HG02678 (cell line): Measurements from ENCODE around the gene TADA3.

Experiments used
- ATAC-seq: cut with Tn5 transposase; IDR thresholded peaks from one replicate; pipeline ENCODE4 v1.9.1; 2021; ENCODE audit warnings: mild to moderate bottlenecking, moderate library complexity; ENCODE audit not compliant: unreplicated experiment

The TADA3 gene

GRCh38 chr3:9765865-9766264, 26.4 kb downstream of the TADA3 start:
- no peak for ATAC-seq

DNA sequence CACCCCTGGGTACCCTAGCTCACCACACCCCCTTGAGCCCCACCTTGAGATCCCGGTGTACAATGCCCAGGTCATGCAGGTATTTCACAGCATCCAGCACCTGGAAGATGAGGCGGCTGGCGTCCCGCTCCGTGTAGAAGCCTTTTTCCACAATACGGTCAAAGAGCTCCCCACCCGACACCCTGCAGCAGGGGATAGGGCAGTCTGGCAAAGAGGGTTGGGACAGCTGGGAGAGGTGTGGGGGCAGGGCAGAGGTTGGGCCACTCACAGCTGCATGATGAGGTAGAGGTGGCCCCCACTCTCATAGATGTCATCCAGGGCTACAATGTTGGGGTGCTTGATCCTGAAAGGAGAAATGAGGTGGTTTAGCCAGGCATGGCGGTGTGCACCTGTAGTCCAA, 29.4 kb downstream of the TADA3 start:
- ATAC-seq, result no peak

DNA sequence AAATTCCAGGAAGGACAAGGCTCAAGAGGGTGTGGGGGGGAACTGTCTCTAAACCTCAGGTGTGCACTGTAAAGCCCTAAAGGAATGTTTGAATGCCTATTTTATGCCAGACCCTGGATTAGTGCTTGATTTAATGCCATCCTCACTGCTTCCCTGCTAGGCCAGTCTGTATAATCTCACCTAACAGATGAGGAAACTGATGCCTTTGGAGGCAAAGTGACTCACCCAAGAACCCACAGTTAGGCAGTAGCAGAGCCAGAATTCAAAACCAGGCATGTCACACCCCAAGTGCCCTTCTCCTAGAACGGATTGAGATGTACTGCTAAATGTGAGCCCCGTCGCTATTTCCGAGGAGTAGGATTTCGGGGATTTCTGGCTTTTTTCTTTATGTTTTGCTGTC, 30.4 kb downstream of the TADA3 start:
- ATAC-seq, result no peak

DNA sequence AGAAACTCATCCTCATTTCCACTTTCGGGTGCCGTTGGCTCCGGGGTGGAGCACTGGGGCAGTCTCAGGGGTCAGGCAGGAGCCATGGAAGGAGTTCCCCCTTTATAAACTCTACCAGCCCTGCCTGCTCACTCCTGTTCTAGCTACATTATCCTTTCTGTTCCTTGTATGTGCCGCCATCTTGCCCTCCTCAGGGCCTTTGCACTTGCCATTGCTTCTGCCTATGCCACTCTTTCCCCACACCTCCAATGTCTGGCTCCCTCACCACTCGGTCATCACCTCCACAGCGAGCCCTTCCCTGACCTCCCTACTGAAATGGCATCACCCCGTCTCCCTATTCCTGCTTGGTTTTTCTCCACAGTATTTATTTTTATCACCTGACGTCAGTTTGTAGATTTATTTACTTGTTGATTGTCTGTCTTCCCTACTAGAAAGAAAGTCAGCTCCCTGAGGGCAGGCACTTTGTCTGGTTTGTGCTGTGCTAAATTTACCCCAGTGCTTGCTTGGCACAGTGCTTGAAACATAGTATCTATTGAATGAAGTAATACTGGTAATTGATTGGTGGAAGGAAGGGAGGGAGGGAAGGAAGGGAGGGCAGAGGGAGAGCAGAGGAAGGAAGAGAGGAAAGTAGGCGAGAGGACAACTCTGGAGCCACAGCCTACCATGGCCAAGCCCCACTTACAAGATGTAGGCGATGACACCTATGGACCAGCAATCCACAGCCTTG, 31.3 kb downstream of the TADA3 start:
- no peak for ATAC-seq

DNA sequence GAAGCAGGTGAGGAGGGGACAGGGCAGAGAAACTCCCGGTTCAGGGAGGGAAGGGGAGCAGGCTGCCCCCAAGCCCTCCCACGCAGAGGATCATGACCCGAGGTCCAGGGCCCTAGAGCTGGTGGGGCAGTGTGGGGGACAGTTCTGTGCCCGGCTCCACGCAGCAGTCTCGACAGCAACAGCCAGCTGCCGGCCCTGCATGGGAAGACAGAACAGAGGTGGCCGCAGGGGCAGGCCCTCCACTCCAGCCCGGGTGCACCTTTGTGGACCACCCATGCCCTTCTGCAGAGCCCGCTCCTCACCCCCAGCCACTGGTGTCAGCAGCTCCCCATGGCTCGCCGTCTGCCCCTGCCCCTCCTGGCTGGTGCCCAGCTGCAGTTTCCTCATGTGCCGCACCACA, 34.8 kb downstream of the TADA3 start:
- no peak for ATAC-seq

GRCh38 chr3:9754678-9755077, 37.6 kb downstream of the TADA3 start:
- ATAC-seq, result no peak

GRCh38 chr3:9750556-9751411, 41.5 kb downstream of the TADA3 start:
- ATAC-seq, result no peak

DNA sequence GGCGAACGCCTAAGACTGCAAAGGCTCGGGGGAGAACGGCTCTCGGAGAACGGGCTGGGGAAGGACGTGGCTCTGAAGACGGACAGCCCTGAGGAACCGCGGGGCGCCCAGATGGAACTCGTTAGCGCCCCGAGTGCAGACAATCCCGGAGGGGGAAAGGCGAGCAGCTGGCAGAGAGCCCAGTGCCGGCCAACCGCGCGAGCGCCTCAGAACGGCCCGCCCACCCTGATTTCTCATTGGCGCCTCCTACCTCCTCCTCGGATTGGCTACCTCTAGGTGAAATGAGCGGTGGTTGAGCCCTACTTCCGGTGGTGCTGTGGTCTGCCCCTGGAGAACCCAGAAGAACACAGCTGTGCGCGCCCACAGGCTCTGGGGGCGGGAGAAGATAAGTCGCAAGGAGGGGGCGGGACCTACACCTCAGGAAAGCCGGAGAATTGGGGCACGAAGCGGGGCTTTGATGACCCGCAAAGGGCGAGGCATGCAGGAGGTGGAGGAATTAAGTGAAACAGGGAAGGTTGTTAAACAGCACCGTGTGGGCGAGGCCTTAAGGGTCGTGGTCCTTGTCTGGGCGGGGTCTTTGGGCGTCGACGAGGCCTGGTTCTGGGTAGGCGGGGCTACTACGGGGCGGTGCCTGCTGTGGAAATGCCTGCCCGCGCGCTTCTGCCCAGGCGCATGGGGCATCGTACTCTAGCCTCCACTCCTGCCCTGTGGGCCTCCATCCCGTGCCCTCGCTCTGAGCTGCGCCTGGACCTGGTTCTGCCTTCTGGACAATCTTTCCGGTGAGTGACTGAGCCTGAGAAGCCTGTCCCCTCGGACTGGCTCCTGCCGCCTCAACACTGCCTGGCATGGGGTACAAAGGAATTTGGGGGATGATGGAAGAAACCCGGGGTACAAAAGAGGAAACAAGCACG, 42.4 kb downstream of the TADA3 start, which contains the start of gene OGG1:
TSS of gene OGG1 (plus strand) at position 308 of the 911 bp plus-strand sequence. CDS start at position 643, 335 bp downstream.
- peak; percentile 90 for ATAC-seq

DNA sequence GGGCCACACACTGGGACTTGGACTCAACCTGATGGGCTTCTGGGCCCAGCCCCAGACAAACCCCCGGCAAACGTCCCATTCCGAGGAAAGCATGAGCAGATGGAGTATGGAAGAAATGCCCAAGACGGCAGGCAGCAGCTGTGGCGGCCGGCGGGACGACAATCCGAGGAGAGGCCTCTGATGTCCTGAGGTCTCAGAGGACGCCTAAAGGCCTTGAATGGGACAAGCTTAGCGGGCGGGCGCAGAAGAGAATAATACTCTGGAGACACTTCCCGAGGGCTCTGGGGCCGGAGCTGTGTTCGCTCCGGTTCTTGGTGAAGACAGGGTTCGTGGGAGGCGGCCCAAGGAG, 43.0 kb downstream of the TADA3 start:
- no peak for ATAC-seq

GRCh38 chr3:9748031-9748430, 44.2 kb downstream of the TADA3 start:
- no peak for ATAC-seq

GRCh38 chr3:9747267-9747666, 45.0 kb downstream of the TADA3 start:
- ATAC-seq, result no peak

- no peak for ATAC-seq
Observed at GRCh38 chr3:9746330-9746729, 45.9 kb downstream of the TADA3 start.

GRCh38 chr3:9745521-9745920, 46.8 kb downstream of the TADA3 start:
- ATAC-seq, result no peak

- ATAC-seq, result no peak
Observed at GRCh38 chr3:9744162-9744561, 48.1 kb downstream of the TADA3 start.

DNA sequence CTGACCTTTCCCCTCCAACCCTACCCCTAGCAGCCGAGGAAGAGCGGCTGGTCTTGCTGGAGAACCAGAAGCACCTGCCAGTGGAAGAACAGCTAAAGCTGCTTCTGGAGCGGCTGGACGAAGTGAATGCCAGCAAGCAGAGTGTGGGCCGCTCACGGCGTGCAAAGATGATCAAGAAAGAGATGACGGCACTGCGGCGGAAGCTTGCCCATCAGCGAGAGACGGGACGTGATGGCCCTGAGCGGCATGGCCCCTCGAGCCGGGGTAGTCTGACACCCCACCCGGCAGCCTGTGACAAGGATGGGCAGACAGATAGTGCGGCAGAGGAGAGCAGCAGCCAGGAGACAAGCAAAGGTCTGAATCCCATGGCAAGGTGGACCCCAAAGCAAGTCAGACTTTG, 48.7 kb downstream of the TADA3 start:
- ATAC-seq, result no peak

DNA sequence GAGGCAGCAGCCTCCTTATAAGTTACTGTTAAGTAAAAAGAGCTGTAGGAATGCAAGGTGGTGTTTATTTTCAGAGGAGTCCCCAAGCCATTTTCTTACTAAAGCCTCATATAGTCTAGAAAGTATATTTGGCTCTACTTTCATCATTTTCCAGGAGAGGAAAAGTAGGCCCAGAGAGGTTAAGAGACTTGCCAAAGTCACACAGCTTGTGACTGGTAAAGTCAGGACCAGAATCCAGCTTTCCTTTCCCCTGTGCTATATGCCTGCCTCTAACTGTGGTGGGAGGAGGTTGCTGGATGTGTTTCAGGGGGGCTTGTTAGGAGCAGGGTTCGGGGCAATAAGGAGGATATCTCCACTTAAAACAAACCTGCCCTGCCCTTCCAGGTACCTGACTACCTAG, 49.7 kb downstream of the TADA3 start:
- no peak for ATAC-seq

GRCh38 chr3:9739181-9739580, 53.1 kb downstream of the TADA3 start:
- ATAC-seq, result no peak

DNA sequence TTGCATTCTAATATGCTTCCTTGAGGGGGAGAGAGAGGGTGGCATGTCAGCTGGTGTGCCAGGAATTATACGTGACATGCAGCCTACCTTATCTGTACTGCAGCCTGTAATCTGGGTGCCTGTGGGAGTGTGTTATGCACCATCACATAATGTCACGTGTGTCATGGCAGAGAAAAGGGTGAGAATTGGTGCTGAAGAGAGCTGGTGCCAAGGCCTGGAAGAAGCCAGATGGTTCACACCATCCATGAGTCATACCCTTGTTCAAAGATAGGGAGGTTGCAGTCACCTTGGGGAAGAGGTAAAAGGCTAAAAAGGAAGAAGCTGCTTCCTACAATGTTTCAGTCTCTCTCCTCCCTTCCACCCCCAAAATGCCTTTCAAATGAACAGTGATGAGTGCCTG, 55.4 kb downstream of the TADA3 start:
- no peak for ATAC-seq

DNA sequence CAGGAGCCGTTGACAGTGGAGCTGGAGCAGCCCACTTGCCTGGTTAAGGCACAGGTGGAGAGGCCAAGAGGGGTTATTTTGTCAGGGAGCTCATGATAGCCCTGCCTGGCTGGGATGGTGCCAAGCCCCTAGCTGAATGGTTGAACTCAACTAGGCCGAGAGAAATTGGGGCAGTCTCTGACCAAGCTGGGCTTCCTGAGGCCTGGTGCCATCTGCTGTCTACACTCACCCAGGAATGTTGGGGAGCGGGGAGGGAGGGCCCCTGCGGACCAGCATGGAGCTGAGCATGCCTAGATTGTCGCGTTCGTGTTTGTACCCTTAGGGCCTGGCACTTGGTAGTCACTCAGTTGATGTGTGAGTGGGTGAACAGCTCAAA, 59.5 kb downstream of the TADA3 start:
- ATAC-seq, result no peak

DNA sequence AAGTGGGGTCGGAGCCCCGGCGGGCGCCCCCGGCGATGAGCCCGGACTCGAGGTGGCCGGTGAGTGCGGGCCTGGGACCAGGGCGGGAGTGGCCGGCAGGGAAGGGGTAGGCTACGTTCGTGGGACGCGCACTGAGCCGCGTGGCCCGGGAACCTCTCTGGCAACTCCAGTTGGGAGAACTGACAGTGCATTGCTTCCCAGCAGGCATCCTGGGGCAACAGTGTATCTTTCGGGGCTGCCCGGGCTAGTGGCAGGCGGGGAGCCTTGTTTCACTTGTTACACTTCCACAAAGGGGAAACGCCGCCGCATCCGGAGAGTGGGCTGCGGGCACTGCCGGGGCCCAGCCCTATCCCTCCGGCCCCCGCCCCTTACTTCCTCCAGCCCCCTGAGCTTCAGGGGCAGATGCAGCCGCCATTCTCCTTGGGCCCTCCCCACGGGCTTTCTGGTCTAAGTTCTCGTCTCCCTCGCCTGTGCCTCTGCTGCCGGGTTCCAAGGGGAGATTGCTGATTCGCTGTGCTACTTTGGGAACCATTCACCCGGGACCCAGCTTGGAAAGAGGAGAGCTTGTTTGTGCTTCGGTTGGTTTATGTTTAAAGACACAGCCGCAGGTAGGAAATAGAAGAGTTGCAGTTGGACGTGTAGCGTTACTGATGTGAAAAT, 60.1 kb downstream of the TADA3 start:
- peak; percentile 7 for ATAC-seq
